ENCODE measurements around the gene MAPRE3. TPM values are rescaled to one million over a fixed set of nuclear protein-coding genes. Genes with fewer than 3 reads are reported as not detected.
A peak's percentile ranks its signal among the peaks of the same experiment; 100 is the strongest.

The MAPRE3 gene
- total RNA-seq, 1 experiment from 2014 or later: 10.3 TPM

GRCh38 chr2:27060323-27060722 lies 89.9 kb downstream of the MAPRE3 start:
- TF ChIP-seq NR2C2 (CRISPR knock-in tag; IDR thresholded peaks at IDR 0.05) (no peak), MAX (CRISPR knock-in tag; IDR thresholded peaks at IDR 0.05) (no peak), ELF4 (CRISPR knock-in tag; IDR thresholded peaks at IDR 0.05; ENCODE audit: low read depth) (no peak), TCF7 (CRISPR knock-in tag; IDR thresholded peaks at IDR 0.05; ENCODE audit: low read depth) (no peak), ESRRA (CRISPR knock-in tag; IDR thresholded peaks at IDR 0.05; ENCODE audit: borderline replicate concordance) (no peak)
- H3K4me3 Mint-ChIP-seq: no peak overlapping the region
- no peaks in the 10 kb centered on the region for H3K9me3 Mint-ChIP-seq
- H3K4me1 Mint-ChIP-seq: no peaks in the 10 kb centered on the region
- no peak for DNase-seq (ENCODE audit: low spot score)
- H3K36me3 Mint-ChIP-seq: peaks cover 25% of the 10 kb centered on the region
- ChIA-PET CTCF (no interaction called here), POLR2A (interaction anchor here (0.7 to 1.6 kb wide), 2 partner anchors 9 to 11 kb away, joined by 3 to 4 read pairs; partner anchors contain the start of genes AGBL5 and OST4)
- peak overlapping the region; percentile 19; the same call in 1 of the 2 replicates for H3K27ac Mint-ChIP-seq
- ATAC-seq: no peak
- no peaks in the 10 kb centered on the region for H3K27me3 Mint-ChIP-seq (ENCODE audit: low read depth)

- ChIA-PET CTCF (interaction anchor here (0.7 kb wide), 1 partner anchor 14 kb away, joined by 5 read pairs; the partner anchor contains the start of gene EMILIN1), POLR2A (interaction anchor here (0.6 kb wide), 1 partner anchor 401 kb away, joined by 4 read pairs; no protein-coding TSS in a partner anchor)
- ATAC-seq: no peak
- H3K4me1 Mint-ChIP-seq: no peaks in the 10 kb centered on the region
- no peak for DNase-seq (ENCODE audit: low spot score)
- no peak overlapping the region for H3K27ac Mint-ChIP-seq
- H3K36me3 Mint-ChIP-seq: peaks cover 45% of the 10 kb centered on the region
- no peak overlapping the region for H3K4me3 Mint-ChIP-seq
- no peaks in the 10 kb centered on the region for H3K27me3 Mint-ChIP-seq (ENCODE audit: low read depth)
- TF ChIP-seq ARID4B (CRISPR knock-in tag; IDR thresholded peaks at IDR 0.05; ENCODE audit: borderline replicate concordance): no peak
- TF ChIP-seq ZNF425 (CRISPR knock-in tag; conservative IDR thresholded peaks at IDR 0.05): no peak
- TF ChIP-seq ZBTB43 (CRISPR knock-in tag; IDR thresholded peaks at IDR 0.05): no peak
- no peak for TF ChIP-seq MAX (CRISPR knock-in tag; IDR thresholded peaks at IDR 0.05)
- no peak for TF ChIP-seq ATF6 (CRISPR knock-in tag; IDR thresholded peaks at IDR 0.05)
- no peak for TF ChIP-seq FOXJ3 (CRISPR knock-in tag; IDR thresholded peaks at IDR 0.05; ENCODE audit: borderline replicate concordance)
- no peak for TF ChIP-seq HMGA2 (CRISPR knock-in tag; IDR thresholded peaks at IDR 0.05)
- no peak for TF ChIP-seq TEAD1 (CRISPR knock-in tag; IDR thresholded peaks at IDR 0.05)
- no peak for TF ChIP-seq KAT7 (CRISPR knock-in tag; IDR thresholded peaks at IDR 0.05; ENCODE audit: borderline replicate concordance)
- no peak for TF ChIP-seq MXD4 (CRISPR knock-in tag; IDR thresholded peaks at IDR 0.05; ENCODE audit: borderline replicate concordance)
- no peak for TF ChIP-seq ELF4 (CRISPR knock-in tag; IDR thresholded peaks at IDR 0.05; ENCODE audit: low read depth)
- TF ChIP-seq AFF4 (CRISPR knock-in tag; IDR thresholded peaks at IDR 0.05; ENCODE audit: borderline replicate concordance): no peak
- TF ChIP-seq ZNF396 (CRISPR knock-in tag; IDR thresholded peaks at IDR 0.05; ENCODE audit: borderline replicate concordance): no peak
- no peak for TF ChIP-seq EMX1 (CRISPR knock-in tag; IDR thresholded peaks at IDR 0.05)
- TF ChIP-seq MYBL2 (CRISPR knock-in tag; IDR thresholded peaks at IDR 0.05): no peak
- no peaks in the 10 kb centered on the region for H3K9me3 Mint-ChIP-seq
Measured at GRCh38 chr2:27065128-27065527, 94.7 kb downstream of the MAPRE3 start.

All from WTC11 (cell line).